ENCODE data around the gene FYN. TPM values are rescaled to one million over a fixed set of nuclear protein-coding genes. Genes with fewer than 3 reads are reported as not detected.

The FYN gene
- polyA plus RNA-seq, 2 of the 4 experiments (the other 2 are of a cell fraction) = 3.5 to 3.7 TPM

DNA sequence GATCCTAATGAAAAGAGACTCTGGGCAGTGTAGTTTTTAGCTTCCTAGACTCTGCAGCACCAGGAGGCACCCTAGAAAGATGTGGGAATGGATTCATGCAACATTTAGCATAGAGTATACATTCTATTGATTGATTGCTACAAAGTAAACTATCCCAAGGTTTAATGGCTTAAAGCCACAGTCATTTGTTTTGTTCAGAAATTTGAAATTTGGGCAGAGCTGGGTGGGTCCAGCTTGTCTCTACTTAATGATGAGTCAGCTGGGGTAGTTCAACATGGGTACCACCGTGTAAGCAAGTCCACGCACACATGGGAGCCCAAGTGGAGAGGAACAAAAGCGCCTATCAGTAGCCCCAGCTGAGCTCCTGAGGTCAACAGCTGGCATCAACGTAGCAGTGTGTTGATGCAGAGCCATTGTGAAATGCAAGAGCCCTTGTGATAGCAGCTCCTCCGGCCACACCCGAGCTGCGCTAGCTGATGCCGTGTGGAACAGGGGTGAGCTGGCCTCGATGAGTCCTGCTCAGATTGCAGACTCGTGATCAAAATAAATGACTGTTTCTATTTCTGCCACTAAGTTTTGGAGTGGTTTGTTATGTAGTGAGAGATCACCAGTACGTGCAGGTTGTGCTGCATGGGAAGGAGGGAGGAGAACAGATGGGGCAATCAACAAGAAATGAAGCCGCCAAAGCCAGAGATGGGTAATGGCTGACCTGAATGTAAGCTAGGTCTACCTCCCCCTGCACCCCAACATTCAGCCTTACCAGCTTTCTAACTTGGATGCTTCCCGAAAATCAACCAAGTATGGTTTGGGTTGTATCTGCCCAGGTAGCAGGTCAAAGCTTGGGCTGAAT, 221.8 kb downstream of the FYN start (continued):
- TF ChIP-seq, protein P1, sequence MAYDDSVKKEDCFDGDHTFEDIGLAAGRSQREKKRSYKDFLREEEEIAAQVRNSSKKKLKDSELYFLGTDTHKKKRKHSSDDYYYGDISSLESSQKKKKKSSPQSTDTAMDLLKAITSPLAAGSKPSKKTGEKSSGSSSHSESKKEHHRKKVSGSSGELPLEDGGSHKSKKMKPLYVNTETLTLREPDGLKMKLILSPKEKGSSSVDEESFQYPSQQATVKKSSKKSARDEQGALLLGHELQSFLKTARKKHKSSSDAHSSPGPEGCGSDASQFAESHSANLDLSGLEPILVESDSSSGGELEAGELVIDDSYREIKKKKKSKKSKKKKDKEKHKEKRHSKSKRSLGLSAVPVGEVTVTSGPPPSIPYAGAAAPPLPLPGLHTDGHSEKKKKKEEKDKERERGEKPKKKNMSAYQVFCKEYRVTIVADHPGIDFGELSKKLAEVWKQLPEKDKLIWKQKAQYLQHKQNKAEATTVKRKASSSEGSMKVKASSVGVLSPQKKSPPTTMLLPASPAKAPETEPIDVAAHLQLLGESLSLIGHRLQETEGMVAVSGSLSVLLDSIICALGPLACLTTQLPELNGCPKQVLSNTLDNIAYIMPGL (CRISPR knock-in tag; IDR thresholded peaks at IDR 0.05; ENCODE audit: borderline replicate concordance) = no peak
- no peak for TF ChIP-seq MYC (IDR thresholded peaks at IDR 0.05; ENCODE audit: borderline replicate concordance, low read length)

DNA sequence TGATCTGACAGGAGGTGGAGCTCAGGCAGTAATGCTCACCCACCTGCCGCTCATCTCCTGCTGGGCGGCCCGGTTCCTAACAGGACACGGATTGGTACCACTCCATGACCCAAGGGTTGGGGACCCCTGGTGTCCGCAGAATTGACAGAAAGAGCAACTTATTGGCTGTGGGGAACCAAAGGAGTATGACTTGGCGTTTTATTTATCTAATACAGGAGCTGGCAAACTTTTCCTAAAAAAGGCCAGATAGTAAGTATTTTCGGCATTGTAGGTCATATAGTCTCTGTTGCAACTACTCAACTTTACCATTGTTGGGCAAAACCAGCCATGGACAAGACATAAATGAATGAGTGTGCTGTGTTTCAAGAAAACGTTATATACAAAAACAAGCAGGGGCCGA, 223.2 kb downstream of the FYN start:
- ATAC-seq = no peak
- H3K4me1 ChIP-seq = peaks cover 8% of the 10 kb centered on the region; the same call in 1 of the 3 replicates
- ChIA-PET CTCF (no interaction called here), POLR2A (no interaction called here)
- H3K27ac ChIP-seq = no peak overlapping the region
- no peaks in the 10 kb centered on the region for H3K9me3 ChIP-seq
- TF ChIP-seq TFCP2L1 (CRISPR knock-in tag; IDR thresholded peaks at IDR 0.05) = no peak
- no peak for TF ChIP-seq ZC3H11A (IDR thresholded peaks at IDR 0.05)
- TF ChIP-seq FOXS1 (CRISPR knock-in tag; IDR thresholded peaks at IDR 0.05) = no peak
- TF ChIP-seq MYC (IDR thresholded peaks at IDR 0.05; ENCODE audit: borderline replicate concordance, low read length) = no peak
- no peak for TF ChIP-seq GATA3 (IDR thresholded peaks at IDR 0.05; ENCODE audit: borderline replicate concordance)
- no peak for TF ChIP-seq POLR2AphosphoS2 (conservative IDR thresholded peaks at IDR 0.05; ENCODE audit: low read length)
- TF ChIP-seq SREBF2 (IDR thresholded peaks at IDR 0.05) = no peak
- TF ChIP-seq, protein P2, sequence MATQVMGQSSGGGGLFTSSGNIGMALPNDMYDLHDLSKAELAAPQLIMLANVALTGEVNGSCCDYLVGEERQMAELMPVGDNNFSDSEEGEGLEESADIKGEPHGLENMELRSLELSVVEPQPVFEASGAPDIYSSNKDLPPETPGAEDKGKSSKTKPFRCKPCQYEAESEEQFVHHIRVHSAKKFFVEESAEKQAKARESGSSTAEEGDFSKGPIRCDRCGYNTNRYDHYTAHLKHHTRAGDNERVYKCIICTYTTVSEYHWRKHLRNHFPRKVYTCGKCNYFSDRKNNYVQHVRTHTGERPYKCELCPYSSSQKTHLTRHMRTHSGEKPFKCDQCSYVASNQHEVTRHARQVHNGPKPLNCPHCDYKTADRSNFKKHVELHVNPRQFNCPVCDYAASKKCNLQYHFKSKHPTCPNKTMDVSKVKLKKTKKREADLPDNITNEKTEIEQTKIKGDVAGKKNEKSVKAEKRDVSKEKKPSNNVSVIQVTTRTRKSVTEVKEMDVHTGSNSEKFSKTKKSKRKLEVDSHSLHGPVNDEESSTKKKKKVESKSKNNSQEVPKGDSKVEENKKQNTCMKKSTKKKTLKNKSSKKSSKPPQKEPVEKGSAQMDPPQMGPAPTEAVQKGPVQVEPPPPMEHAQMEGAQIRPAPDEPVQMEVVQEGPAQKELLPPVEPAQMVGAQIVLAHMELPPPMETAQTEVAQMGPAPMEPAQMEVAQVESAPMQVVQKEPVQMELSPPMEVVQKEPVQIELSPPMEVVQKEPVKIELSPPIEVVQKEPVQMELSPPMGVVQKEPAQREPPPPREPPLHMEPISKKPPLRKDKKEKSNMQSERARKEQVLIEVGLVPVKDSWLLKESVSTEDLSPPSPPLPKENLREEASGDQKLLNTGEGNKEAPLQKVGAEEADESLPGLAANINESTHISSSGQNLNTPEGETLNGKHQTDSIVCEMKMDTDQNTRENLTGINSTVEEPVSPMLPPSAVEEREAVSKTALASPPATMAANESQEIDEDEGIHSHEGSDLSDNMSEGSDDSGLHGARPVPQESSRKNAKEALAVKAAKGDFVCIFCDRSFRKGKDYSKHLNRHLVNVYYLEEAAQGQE (IDR thresholded peaks at IDR 0.05) = no peak
- no peak for TF ChIP-seq CEBPB (IDR thresholded peaks at IDR 0.05)
- no peak for TF ChIP-seq EP300 (IDR thresholded peaks at IDR 0.05)
- TF ChIP-seq, protein P1 (CRISPR knock-in tag; IDR thresholded peaks at IDR 0.05; ENCODE audit: borderline replicate concordance) = no peak
- TF ChIP-seq TP53 (CRISPR knock-in tag; IDR thresholded peaks at IDR 0.05) = no peak
- TF ChIP-seq ZFP36 (IDR thresholded peaks at IDR 0.05; ENCODE audit: borderline replicate concordance, partially characterized antibody) = no peak
- TF ChIP-seq, protein P3, sequence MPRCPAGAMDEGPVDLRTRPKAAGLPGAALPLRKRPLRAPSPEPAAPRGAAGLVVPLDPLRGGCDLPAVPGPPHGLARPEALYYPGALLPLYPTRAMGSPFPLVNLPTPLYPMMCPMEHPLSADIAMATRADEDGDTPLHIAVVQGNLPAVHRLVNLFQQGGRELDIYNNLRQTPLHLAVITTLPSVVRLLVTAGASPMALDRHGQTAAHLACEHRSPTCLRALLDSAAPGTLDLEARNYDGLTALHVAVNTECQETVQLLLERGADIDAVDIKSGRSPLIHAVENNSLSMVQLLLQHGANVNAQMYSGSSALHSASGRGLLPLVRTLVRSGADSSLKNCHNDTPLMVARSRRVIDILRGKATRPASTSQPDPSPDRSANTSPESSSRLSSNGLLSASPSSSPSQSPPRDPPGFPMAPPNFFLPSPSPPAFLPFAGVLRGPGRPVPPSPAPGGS (IDR thresholded peaks at IDR 0.05) = no peak
- TF ChIP-seq HEYL (CRISPR knock-in tag; IDR thresholded peaks at IDR 0.05) = no peak
- 70% methylated on average over 9 of the region's 9 CpGs for WGBS (ENCODE audit: missing lambda C conversion rate)
- no peak for DNase-seq (ENCODE audit: low read depth in 1 of 2, low spot score in 1 of 2)
- no peak for FAIRE-seq
- no peak overlapping the region for H3K4me3 ChIP-seq
- no peak overlapping the region for H3K4me2 ChIP-seq
